Activated naive CD4-positive, alpha-beta T cell treated with anti-CD3 and anti-CD28 coated beads, Interleukin-2, amount 10 ng/mL, durations not matched to agents 7 days and 5 days (primary cell): ENCODE results near the gene HOXC6.

Source experiments
- CTCF ChIA-PET: fragments of 350-600 bp; sonication (Branson Sonifier 250); formaldehyde crosslinking; loops from one replicate; lab custom pipeline; 2021; ENCODE audit warnings: antibody characterized with exemption; lab: Charles Lee
- DNase-seq: peaks from one replicate; pipeline ENCODE4 v3.0.0-alpha.2; 2020
- H3K27ac Mint-ChIP-seq: one replicate; pipeline ENCODE4 v1.8.0; 2021; ENCODE audit warnings: mild to moderate bottlenecking, moderate library complexity, mixed read lengths
- H3K27me3 Mint-ChIP-seq: one replicate; pipeline ENCODE4 v1.8.0; 2021; ENCODE audit warnings: mild to moderate bottlenecking, mixed read lengths
- H3K36me3 Mint-ChIP-seq: one replicate; pipeline ENCODE4 v1.8.0; 2021; ENCODE audit warnings: mixed read lengths
- H3K4me1 Mint-ChIP-seq: one replicate; pipeline ENCODE4 v1.8.0; 2021; ENCODE audit warnings: mixed read lengths
- H3K4me3 Mint-ChIP-seq: one replicate; pipeline ENCODE4 v1.8.0; 2021; ENCODE audit warnings: mild to moderate bottlenecking, moderate library complexity, mixed read lengths
- H3K9me3 Mint-ChIP-seq: one replicate; pipeline ENCODE4 v1.8.0; 2021; ENCODE audit warnings: mixed read lengths

Gene HOXC6

DNA sequence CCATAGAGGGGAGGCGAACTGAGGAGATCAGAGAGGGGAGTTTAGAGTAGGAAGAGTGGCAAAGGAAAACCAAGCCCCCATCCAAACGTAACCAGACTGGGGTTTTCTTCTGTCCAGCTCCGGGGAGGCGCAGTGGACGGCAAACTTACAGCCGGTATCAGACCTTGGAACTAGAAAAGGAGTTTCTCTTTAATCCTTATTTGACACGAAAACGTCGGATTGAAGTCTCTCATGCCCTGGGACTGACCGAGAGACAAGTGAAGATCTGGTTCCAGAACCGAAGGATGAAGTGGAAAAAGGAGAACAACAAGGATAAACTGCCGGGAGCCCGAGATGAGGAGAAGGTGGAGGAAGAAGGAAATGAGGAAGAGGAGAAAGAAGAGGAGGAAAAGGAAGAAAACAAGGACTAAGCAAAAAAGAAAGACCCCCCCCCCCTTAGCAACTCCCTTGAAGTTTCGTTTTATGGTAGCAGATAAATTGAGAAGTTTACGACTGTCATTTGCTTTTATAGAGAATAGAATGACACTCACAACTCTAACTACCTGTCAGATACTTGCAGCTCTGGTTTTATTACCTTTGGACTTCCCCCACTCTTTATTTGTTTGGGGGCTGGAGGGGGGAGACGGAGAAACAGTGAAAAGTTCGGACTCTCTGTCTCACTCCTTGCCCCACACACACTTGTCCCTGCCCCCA lies 17.1 kb upstream of the HOXC6 start:
- H3K4me1 Mint-ChIP-seq: peaks cover 25% of the 10 kb centered on the region
- no peaks in the 10 kb centered on the region for H3K9me3 Mint-ChIP-seq
- H3K4me3 Mint-ChIP-seq: no peak overlapping the region
- H3K36me3 Mint-ChIP-seq: peaks cover 2% of the 10 kb centered on the region
- no peak for DNase-seq
- peaks cover 100% of the 10 kb centered on the region for H3K27me3 Mint-ChIP-seq
- no peak overlapping the region for H3K27ac Mint-ChIP-seq
- CTCF ChIA-PET: interaction anchor here (1.2 kb wide), 1 partner anchor 190 kb away, joined by 5 read pairs; no protein-coding TSS in a partner anchor

DNA sequence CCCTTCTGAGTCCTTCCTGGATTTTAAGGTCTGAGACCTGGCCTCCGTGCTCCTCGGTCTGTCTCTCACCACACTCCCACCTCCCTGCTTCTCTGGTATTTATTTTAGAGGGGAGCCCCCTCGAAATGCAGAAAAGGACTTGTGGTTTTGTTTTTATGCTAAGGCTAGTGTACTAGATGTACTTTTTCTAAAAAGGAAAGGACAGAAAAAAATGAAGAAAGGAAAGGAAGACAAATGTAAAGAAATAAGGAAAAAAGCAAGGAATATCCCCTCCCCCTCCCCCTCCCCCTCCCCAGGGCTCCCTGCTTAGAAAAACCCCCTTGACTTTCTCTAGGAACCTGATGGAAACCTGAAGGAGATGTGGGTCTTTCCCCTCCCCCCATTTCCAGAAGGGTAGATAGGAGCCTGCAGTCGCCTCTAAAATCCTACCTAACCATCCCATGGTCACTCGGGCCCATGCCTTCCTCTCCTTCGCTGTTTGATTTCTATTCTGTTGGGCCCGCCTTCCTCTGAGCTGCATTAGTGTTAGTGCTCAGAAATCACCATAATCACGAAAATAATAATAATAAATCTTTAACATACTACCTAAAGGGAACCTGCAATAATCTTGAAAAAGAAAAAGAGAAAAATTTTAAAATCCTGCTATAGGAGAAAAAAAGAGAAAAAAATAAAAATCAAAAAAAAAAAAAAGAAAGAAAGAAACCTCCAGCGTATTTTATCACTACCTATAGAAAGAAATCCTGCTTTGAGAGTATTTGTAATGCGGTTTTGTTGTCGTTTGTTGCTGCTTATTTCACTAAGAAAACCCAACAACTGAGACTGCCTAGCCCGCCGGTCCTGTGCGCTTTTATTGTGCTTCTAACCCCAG lies 16.3 kb upstream of the HOXC6 start:
- H3K27ac Mint-ChIP-seq: no peak overlapping the region
- H3K36me3 Mint-ChIP-seq: no peaks in the 10 kb centered on the region
- H3K4me1 Mint-ChIP-seq: peaks cover 18% of the 10 kb centered on the region
- no peak overlapping the region for H3K4me3 Mint-ChIP-seq
- CTCF ChIA-PET: interaction anchor here (1.0 to 2.4 kb wide), 4 partner anchors 27 to 196 kb away, joined by 3 to 9 read pairs (median 4); partner anchors contain the start of gene HOXC10
- H3K27me3 Mint-ChIP-seq: peaks cover 100% of the 10 kb centered on the region
- H3K9me3 Mint-ChIP-seq: no peaks in the 10 kb centered on the region
- no peak for DNase-seq

DNA sequence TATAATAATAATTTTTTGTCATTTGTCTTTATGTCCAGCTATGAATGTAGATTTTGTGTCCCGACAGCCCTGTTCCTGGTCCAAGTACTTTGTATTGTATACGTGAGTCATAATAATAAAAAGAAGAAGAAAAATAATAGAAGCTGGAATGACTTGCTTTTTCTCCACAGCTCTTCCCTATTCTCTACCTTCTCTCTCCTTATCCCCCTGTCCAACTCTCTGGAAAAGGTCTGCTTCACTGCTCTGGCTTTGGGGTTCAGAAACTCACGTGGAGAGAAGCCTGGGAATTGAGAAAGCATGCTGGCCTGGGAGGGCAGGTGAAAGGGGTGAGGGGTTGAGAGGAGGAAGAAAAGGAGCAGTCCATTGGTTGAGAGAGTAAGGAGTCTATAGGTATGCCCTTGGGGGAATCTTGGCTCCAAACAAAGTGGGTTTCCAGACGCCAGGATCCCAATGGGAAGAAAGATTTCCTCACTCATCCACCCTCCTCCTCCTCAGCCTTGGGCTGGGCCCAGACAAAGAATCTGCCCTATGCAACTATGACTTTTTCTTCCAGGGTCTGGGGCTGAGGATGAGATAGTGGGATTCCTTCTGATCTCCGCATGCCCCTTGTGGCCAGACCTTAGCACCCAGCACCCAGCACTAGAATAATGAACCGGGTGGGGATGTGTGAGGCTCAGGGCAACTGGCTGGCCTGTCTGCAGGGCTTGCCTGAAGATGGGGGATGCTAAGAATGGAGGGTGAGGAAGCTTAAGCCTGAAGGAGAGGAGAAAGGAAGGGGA lies 15.4 kb upstream of the HOXC6 start:
- H3K4me1 Mint-ChIP-seq: peaks cover 24% of the 10 kb centered on the region
- H3K27ac Mint-ChIP-seq: no peak overlapping the region
- H3K27me3 Mint-ChIP-seq: peaks cover 100% of the 10 kb centered on the region
- CTCF ChIA-PET: interaction anchor here (1.0 to 2.4 kb wide), 3 partner anchors 28 to 195 kb away, joined by 3 to 9 read pairs (median 3); partner anchors contain the start of gene HOXC10
- no peak for DNase-seq
- no peaks in the 10 kb centered on the region for H3K9me3 Mint-ChIP-seq
- H3K36me3 Mint-ChIP-seq: no peaks in the 10 kb centered on the region
- no peak overlapping the region for H3K4me3 Mint-ChIP-seq

DNA sequence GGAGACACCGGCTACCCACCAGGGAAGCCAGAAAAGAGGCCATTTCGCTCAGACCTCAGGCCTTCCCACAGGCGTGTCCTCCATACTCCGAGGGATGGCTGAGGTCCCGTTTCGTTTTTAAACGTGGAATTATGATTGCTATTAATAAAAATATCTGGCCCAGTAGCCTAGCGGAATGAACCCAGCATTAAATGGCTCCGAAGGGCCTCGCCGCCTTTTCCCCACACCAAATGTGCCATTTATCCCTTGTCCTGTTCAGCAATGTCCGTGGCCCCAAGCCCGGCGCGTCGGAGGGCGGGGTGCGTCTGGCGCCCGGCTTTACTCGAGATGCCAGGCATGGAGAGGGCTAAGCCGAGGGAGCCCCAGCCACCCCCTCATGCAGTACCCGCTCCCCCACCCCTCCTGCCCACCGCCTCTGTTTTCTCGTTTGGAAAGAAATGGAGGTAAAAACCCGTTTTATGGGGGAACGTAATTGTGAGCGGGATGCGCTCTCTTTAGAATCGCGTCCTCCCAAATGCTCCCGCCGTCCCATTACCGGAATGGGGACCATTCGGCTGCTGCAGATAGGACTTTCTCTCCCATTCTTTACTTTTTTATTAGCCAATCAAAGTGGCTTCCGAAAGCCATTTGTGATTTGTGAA lies 13.7 kb upstream of the HOXC6 start:
- Mint-ChIP-seq H3K27ac (no peak overlapping the region), H3K9me3 (no peaks in the 10 kb centered on the region), H3K27me3 (peaks cover 100% of the 10 kb centered on the region), H3K36me3 (no peaks in the 10 kb centered on the region), H3K4me3 (no peak overlapping the region), H3K4me1 (peaks cover 27% of the 10 kb centered on the region)
- CTCF ChIA-PET: interaction anchor here (0.7 to 2.4 kb wide), 2 partner anchors 176 to 193 kb away, joined by 4 to 9 read pairs; no protein-coding TSS in a partner anchor
- DNase-seq: no peak

DNA sequence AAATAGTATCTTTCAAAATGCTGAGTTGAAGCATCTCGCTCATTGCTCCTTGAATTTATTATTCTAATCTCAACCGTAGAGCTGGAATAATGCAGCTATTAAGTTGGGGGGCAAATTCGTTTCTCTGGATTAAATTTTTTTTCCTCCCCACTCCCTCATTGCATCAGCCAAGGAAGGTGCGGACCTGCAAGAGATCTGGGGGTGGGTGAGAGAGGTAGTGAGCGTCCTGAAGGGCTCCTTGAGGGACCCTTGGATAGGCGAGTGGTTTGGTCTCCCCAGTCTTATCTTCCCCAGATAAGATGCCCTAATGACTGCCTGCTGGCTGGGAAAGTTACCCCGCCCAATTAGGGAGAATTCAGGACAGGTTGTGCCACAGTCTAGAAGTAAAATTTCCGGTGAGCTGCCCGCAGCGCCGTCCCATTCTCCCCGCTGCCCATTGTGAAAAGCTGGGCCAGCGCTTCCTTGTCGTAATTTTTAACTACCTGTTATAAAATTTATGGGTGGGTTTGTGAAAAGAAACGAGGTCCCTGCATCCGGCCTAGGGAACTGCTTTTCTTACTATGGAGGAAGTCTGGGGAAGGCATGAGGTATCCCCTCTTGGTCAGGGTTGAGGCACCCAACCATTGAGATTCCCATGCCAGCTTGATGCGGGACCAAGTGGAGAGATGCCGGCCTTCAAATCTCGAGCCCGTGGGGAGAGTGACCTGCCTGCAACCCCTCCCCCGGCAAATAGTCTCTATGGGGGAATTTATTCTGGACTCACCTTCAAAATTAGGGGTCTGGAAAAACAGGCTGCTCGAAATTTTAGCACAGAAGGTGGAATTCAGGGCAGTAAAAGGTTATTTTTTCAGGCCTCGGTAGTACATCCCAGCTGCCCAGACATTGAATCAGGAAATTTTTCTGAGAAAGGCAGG lies 13.0 kb upstream of the HOXC6 start:
- Mint-ChIP-seq H3K4me3 (no peak overlapping the region), H3K27me3 (peaks cover 100% of the 10 kb centered on the region), H3K36me3 (no peaks in the 10 kb centered on the region), H3K9me3 (no peaks in the 10 kb centered on the region), H3K27ac (no peak overlapping the region), H3K4me1 (peaks cover 30% of the 10 kb centered on the region)
- CTCF ChIA-PET: interaction anchor here (0.9 to 1.2 kb wide), 2 partner anchors 16 to 192 kb away, joined by 3 to 5 read pairs; no protein-coding TSS in a partner anchor
- no peak for DNase-seq

DNA sequence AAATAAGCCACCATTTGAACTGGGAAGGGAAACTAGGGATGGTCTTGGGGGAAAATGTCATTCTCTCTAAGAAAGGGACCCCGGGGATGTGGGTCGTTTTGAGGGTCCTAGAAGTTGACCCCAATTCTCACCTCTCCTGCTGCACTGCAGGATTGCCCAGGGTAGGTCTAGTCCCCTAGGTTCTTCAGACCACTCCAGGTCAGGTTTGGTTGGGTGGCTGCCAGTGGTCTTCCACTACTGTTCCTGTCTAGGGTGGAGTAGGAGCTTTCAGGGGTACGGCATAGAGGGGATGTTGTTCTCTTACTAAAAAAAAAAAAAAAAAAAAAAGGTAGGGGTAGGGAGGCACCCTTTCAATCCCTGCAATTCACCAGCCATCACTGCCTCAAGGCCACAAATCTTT lies 12.2 kb upstream of the HOXC6 start:
- peaks cover 29% of the 10 kb centered on the region for H3K4me1 Mint-ChIP-seq
- H3K4me3 Mint-ChIP-seq: no peak overlapping the region
- peaks cover 100% of the 10 kb centered on the region for H3K27me3 Mint-ChIP-seq
- CTCF ChIA-PET: interaction anchor here (1.2 to 2.2 kb wide), 4 partner anchors 10 to 203 kb away, joined by 3 to 22 read pairs (median 6); partner anchors contain the start of gene HOXC5
- no peak for DNase-seq
- no peaks in the 10 kb centered on the region for H3K36me3 Mint-ChIP-seq
- no peak overlapping the region for H3K27ac Mint-ChIP-seq
- H3K9me3 Mint-ChIP-seq: no peaks in the 10 kb centered on the region

DNA sequence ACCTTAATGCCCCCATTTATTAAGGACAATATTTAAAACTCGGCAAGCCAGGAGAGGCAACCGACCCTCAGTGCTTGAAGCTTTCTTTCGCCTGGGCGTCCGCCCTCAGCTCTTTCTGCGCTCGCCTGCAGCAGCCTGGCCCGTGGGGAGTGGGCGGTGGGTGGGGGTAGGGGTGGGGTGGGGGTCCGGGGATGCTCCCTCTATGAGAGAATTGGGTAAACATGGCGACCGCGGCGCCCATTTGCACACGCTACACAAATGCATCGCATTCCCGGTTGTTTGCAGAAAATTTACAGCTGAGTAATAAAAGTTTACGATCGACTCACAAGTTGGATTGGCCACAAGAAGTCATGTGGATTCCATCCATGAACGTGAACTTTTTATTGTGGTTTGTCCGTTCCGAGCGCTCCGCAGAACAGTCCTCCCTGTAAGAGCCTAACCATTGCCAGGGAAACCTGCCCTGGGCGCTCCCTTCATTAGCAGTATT lies 11.7 kb upstream of the HOXC6 start:
- Mint-ChIP-seq H3K27me3 (peaks cover 100% of the 10 kb centered on the region), H3K9me3 (no peaks in the 10 kb centered on the region), H3K4me1 (peaks cover 26% of the 10 kb centered on the region), H3K36me3 (no peaks in the 10 kb centered on the region), H3K4me3 (no peak overlapping the region), H3K27ac (no peak overlapping the region)
- DNase-seq: no peak
- CTCF ChIA-PET: interaction anchor here (0.9 to 2.2 kb wide), 6 partner anchors 9 to 202 kb away, joined by 3 to 22 read pairs (median 6); partner anchors contain the start of gene HOXC5

DNA sequence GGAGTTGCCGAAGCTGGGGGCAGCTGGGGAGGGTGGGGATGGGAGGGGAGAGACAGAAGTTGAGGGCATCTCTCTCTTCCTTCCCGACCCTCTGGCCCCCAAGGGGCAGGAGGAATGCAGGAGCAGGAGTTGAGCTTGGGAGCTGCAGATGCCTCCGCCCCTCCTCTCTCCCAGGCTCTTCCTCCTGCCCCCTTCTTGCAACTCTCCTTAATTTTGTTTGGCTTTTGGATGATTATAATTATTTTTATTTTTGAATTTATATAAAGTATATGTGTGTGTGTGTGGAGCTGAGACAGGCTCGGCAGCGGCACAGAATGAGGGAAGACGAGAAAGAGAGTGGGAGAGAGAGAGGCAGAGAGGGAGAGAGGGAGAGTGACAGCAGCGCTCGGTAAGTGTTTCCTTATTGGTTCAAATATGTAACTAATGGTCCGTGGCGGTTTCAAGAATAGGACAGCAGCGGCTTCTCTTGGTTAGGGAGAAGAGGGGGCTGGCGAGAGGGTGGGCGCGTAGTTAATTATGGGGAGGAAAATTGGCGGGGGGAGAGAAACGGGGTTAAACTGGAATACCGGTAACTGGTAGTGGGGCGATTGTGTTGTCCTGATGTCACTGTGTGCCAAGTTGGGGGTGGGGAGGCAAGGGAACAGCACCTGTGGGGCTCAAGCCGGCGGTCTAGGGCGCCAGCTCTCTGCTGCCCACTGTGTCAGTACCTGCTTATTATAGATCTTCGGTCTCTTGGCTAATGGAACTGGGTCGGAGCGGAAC lies 11.0 kb upstream of the HOXC6 start:
- Mint-ChIP-seq H3K27ac (no peak overlapping the region), H3K4me1 (peaks cover 26% of the 10 kb centered on the region), H3K27me3 (peaks cover 100% of the 10 kb centered on the region), H3K36me3 (no peaks in the 10 kb centered on the region), H3K4me3 (peak overlapping the region; percentile 73), H3K9me3 (no peaks in the 10 kb centered on the region)
- CTCF ChIA-PET: interaction anchor here (0.9 to 2.2 kb wide), 7 partner anchors 9 to 202 kb away, joined by 3 to 22 read pairs (median 5); partner anchors contain the start of gene HOXC5
- no peak for DNase-seq

DNA sequence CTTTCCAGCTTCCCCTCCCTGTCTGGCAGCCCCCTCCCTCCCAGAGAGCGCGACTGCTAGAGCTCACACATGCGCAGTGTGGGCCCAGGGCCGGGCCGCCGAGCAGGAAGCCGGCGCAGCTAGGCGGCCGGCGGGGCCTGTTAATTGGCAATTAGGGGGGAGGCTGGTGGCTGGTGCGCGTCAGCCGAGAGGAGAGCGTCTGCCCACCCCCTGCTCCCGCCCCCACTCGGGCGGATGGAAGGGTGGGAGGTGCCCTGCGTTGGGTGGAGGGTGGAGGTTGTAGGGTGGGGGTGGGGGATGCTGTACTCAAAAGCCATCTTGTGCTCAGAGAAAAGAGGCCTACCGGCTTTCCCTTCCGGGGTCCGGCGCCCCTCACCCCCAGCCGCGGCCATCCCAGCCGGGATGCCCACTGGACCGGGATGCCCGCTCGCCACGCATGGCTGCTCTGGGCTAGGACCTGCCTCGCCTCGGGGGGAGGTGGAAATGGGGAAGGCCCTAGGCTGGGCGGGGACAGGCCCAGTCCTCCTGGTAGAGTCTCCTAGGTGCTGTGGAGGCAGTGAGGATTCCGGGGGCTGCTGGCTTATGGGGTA lies 10.3 kb upstream of the HOXC6 start:
- Mint-ChIP-seq H3K27me3 (peaks cover 100% of the 10 kb centered on the region), H3K27ac (no peak overlapping the region), H3K4me3 (peak overlapping the region; percentile 73), H3K4me1 (peaks cover 26% of the 10 kb centered on the region), H3K36me3 (no peaks in the 10 kb centered on the region), H3K9me3 (no peaks in the 10 kb centered on the region)
- CTCF ChIA-PET: interaction anchor here (1.0 to 2.2 kb wide), 5 partner anchors 12 to 197 kb away, joined by 3 to 22 read pairs (median 8); partner anchors contain the start of gene HOXC5
- DNase-seq: peak; percentile 80

DNA sequence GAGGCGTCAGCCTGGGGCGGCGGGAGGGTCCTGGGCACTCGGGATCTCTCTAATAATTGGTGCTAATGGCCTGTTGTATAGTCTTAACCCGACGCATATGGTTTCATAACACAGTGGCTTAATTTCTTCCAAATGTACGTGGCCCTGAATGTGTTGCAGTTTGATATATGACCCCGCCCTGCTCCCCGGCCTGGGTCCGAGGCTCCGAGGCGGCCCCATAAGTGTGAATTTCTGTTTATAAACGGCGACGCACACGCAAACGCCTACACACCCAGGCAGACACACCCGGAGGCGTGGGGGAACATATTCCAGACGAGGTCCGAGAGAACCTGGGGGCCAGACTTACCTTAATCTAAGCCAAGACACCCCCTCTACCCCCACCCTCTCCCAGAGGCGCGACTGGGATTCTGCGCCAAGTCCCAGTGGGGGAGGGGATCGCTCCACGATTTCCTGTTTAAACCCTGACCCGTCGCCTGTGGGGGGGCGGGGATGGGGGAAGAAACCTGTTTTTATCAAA lies 9.7 kb upstream of the HOXC6 start:
- CTCF ChIA-PET: no interaction called here
- Mint-ChIP-seq H3K36me3 (no peaks in the 10 kb centered on the region), H3K4me1 (peaks cover 26% of the 10 kb centered on the region), H3K27ac (no peak overlapping the region), H3K27me3 (peaks cover 100% of the 10 kb centered on the region), H3K4me3 (peak overlapping the region; percentile 73), H3K9me3 (no peaks in the 10 kb centered on the region)
- no peak for DNase-seq

DNA sequence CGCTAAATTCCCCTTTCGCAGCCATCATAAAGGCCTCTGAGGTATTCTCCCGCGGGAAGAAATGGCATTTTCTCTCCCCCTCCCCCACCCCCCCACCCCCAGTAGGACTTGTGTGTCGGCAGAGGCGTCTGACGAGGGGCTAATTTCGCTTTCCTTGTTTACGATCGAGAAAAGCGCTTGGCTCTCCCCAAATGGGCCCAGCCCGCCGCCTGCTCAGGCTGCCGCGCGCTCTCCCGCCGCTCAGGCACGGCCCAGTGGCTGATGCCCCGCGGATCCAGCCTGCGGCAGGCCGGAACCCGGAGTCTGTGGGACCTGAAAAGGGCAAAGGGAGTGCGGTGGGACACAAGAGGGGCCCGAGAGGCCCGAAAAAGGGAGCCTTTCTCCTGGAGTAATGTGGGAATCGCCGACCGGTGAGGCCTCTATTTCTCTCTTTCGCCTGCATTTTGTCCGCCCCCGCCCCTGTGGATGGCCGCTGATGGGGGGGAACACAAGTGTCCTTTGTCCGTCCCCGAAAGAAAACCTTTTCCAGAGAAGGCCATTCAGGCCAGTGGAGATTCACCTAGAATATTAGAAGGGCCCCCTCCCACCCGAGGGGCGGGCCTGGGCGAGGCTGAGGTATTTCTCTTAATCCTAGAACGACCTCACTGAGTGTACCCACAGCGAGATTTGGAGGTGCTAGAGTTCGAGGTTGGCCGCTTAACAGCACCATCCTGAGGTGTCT lies 9.0 kb upstream of the HOXC6 start:
- no peak for DNase-seq
- Mint-ChIP-seq H3K36me3 (no peaks in the 10 kb centered on the region), H3K27me3 (peaks cover 100% of the 10 kb centered on the region), H3K4me1 (peaks cover 26% of the 10 kb centered on the region), H3K27ac (no peak overlapping the region), H3K4me3 (no peak overlapping the region), H3K9me3 (no peaks in the 10 kb centered on the region)
- CTCF ChIA-PET: no interaction called here
